K562 (cell line): ENCODE data around the gene RHBDL3. TPM values are rescaled to one million over a fixed set of nuclear protein-coding genes. Genes with fewer than 3 reads are reported as not detected.

Experiments used
- ATAC-seq: fragments of 200-7000 bp; cut with Tn5 transposase; 3 replicates; pipeline ENCODE4 v1.9.1; 2020; ENCODE audit warnings: moderate library complexity
- BruUV-seq: library from RNA; stranded (reverse); fragments of 400-500 nt; replicated peaks from 2 replicates; lab custom pipeline; 2021; lab: Mats Ljungman, UMichigan
- CTCF ChIA-PET: fragments of 300-600 bp; formaldehyde crosslinking; extraction: SDS; loops from one replicate; lab custom pipeline; 2021; ENCODE audit warnings: low intra/inter-chr PET ratio; lab: Yijun Ruan, JAX
- POLR2A ChIA-PET: fragments of 300-600, 350-650 bp; sonication (Branson Sonifier 250); formaldehyde crosslinking; extraction: SDS; loops from one replicate; lab custom pipeline; 2021; ENCODE audit warnings: antibody characterized with exemption, inconsistent platforms; lab: Yijun Ruan, JAX
- DNase-seq, 4 experiments: peaks; one replicate each; pipeline versions ENCODE4 v3.0.0 to v3.0.0-alpha.2; 2011 to 2018; ENCODE audit warnings: low spot score in 3 of 4, mixed read lengths in 3 of 4; ENCODE audit errors: extremely low read depth in 1 of 4
- FAIRE-seq: peaks from 2 replicates; lab custom pipeline; 2011; peaks lifted over from hg19 to GRCh38; lab: Jason Lieb, UNC
- H2AFZ ChIP-seq: 2 replicates; pipeline ENCODE4 v1.6.0; 2011; ENCODE audit warnings: low read depth, low read length, control low read depth, inconsistent platforms
- H3K27ac ChIP-seq: fragments of 200-600 bp; 3 replicates; pipeline ENCODE4 v1.8.0; 2011; ENCODE audit warnings: low read depth, mild to moderate bottlenecking, control low read depth, inconsistent platforms, low read length, moderate library complexity, mixed read lengths; ENCODE audit errors: extremely low read depth
- H3K27me3 ChIP-seq, 2 experiments: fragments of 300-600 bp in 1 of 2; 2 replicates in 1 of 2; 3 replicates in 1 of 2; pipeline versions ENCODE4 v1.6.0 to v1.8.0; 2011; ENCODE audit warnings: inconsistent platforms in 2 of 2, low read length in 2 of 2, mild to moderate bottlenecking in 1 of 2, mixed read lengths in 1 of 2, moderate library complexity in 1 of 2; ENCODE audit not compliant: control insufficient read depth in 2 of 2, insufficient read depth in 2 of 2
- H3K36me3 ChIP-seq: fragments of 300-600 bp; 3 replicates; pipeline ENCODE4 v1.8.0; 2011; ENCODE audit warnings: mild to moderate bottlenecking, low read length, inconsistent platforms; ENCODE audit not compliant: control insufficient read depth, insufficient read depth
- H3K4me1 ChIP-seq, 2 experiments: fragments of 200-600 bp in 1 of 2; replicated peaks in 1 of 2; 2 replicates in 1 of 2; 3 replicates in 1 of 2; pipeline versions ENCODE4 v1.5.1 to v1.8.0; 2011; ENCODE audit warnings: inconsistent platforms in 2 of 2, low read length in 2 of 2, mild to moderate bottlenecking in 1 of 2, mixed read lengths in 1 of 2, moderate library complexity in 1 of 2; ENCODE audit not compliant: control insufficient read depth in 2 of 2, insufficient read depth in 2 of 2
- H3K4me2 ChIP-seq: 2 replicates; pipeline ENCODE4 v1.6.1; 2011; ENCODE audit warnings: low read length, control low read depth, inconsistent platforms, mixed read lengths; ENCODE audit not compliant: insufficient read depth
- H3K4me3 ChIP-seq: fragments of 200-600 bp; sonication (generic), shearing (Covaris generic); 2 replicates; pipeline ENCODE4 v1.5.1; 2016; ENCODE audit warnings: control low read depth, inconsistent platforms
- H3K79me2 ChIP-seq: fragments of 200-600 bp; 3 replicates; pipeline ENCODE4 v1.8.0; 2011; ENCODE audit warnings: low read length, inconsistent platforms; ENCODE audit not compliant: control insufficient read depth, insufficient read depth
- H3K9ac ChIP-seq, 2 experiments: 2 replicates each; pipeline versions ENCODE4 v1.6.0 to v1.6.1; 2011; ENCODE audit warnings: low read depth in 2 of 2, low read length in 2 of 2, control low read depth in 1 of 2, inconsistent platforms in 1 of 2, mild to moderate bottlenecking in 1 of 2, mixed read lengths in 1 of 2; ENCODE audit not compliant: insufficient read depth in 1 of 2
- H3K9me1 ChIP-seq: one replicate; pipeline ENCODE4 v1.6.0; 2011; ENCODE audit warnings: inconsistent platforms, mild to moderate bottlenecking, low read length, moderate library complexity; ENCODE audit not compliant: control insufficient read depth, insufficient read depth
- H3K9me3 ChIP-seq: replicated peaks from 2 replicates; pipeline ENCODE4 v1.5.1; 2011; ENCODE audit warnings: low read depth, low read length, inconsistent platforms; ENCODE audit not compliant: control insufficient read depth, insufficient read depth
- H4K20me1 ChIP-seq: replicated peaks from 2 replicates; pipeline ENCODE4 v1.6.1; 2011; ENCODE audit warnings: low read length, inconsistent platforms, mixed read lengths; ENCODE audit not compliant: control insufficient read depth, insufficient read depth
- CC2D1A ChIP-seq: fragments of 450-650 bp; IDR thresholded peaks from 2 replicates; pipeline ENCODE4 v1.6.1; 2017; ENCODE audit warnings: mild to moderate bottlenecking
- CSDE1 ChIP-seq, 2 experiments: fragments of 450-650 bp; IDR thresholded peaks; 2 replicates each; pipeline ENCODE4 v1.6.1; 2016; ENCODE audit warnings: mild to moderate bottlenecking in 1 of 2
- ELF4 ChIP-seq: fragments of 450-650 bp; formaldehyde crosslinking; IDR thresholded peaks from 2 replicates; pipeline ENCODE4 v1.4.0; 2022; ENCODE audit warnings: missing genetic modification characterization
- FOS ChIP-seq: IDR thresholded peaks from 3 replicates; pipeline ENCODE4 v1.6.1; 2011; ENCODE audit not compliant: insufficient read length; ENCODE audit errors: extremely low read depth
- KHSRP ChIP-seq: fragments of 450-650 bp; IDR thresholded peaks from 2 replicates; pipeline ENCODE4 v1.6.1; 2017
- MEIS2 ChIP-seq: fragments of 450-650 bp; IDR thresholded peaks from 2 replicates; pipeline ENCODE4 v1.6.1; 2014; ENCODE audit warnings: mild to moderate bottlenecking; ENCODE audit not compliant: partially characterized antibody
- OTX1 ChIP-seq: fragments of 450-650 bp; formaldehyde crosslinking; IDR thresholded peaks from 2 replicates; pipeline ENCODE4 v1.4.0; 2022; ENCODE audit warnings: mild to moderate bottlenecking
- RAD21 ChIP-seq, 2 experiments: fragments of 250-450 bp in 1 of 2; fragments of 450-650 bp in 1 of 2; sonication (Bioruptor Pico) in 1 of 2; formaldehyde crosslinking in 1 of 2; IDR thresholded peaks in 1 of 2; conservative IDR thresholded peaks in 1 of 2; 2 replicates each; pipeline versions ENCODE4 v1.4.0 to v1.8.0; 2020 to 2022; ENCODE audit warnings: mild to moderate bottlenecking in 2 of 2, moderate library complexity in 1 of 2
- SMAD4 ChIP-seq: fragments of 250-450 bp; sonication (Bioruptor Pico); conservative IDR thresholded peaks from 2 replicates; pipeline ENCODE4 v1.8.0; 2021; ENCODE audit warnings: inconsistent platforms, mild to moderate bottlenecking, moderate library complexity
- XRCC3 ChIP-seq: fragments of 450-650 bp; IDR thresholded peaks from 2 replicates; pipeline ENCODE4 v1.6.1; 2017; ENCODE audit warnings: mild to moderate bottlenecking, moderate library complexity
- ZBTB2 ChIP-seq: fragments of 450-650 bp; IDR thresholded peaks from 2 replicates; pipeline ENCODE4 v1.6.1; 2016; ENCODE audit warnings: antibody characterized with exemption
- ZBTB43 ChIP-seq: sonication (generic); formaldehyde crosslinking; IDR thresholded peaks from 2 replicates; pipeline ENCODE4 v1.8.0; 2023; ENCODE audit warnings: mild to moderate bottlenecking, missing genetic modification reagents
- ZNF175 ChIP-seq: fragments of 200-800 bp; sonication (Bioruptor generic); IDR thresholded peaks from 2 replicates; pipeline ENCODE4 v1.6.1; 2016; ENCODE audit warnings: low read depth, mild to moderate bottlenecking, missing genetic modification characterization, missing compliant biosample characterization
- ZNF239 ChIP-seq: fragments of 250-450 bp; sonication (Bioruptor Pico); IDR thresholded peaks from 2 replicates; pipeline ENCODE4 v1.4.0; 2020; ENCODE audit warnings: mild to moderate bottlenecking
- ZNF324 ChIP-seq: fragments of 250-450 bp; sonication (Bioruptor Pico); IDR thresholded peaks from 2 replicates; pipeline ENCODE4 v1.4.0; 2020; ENCODE audit warnings: mild to moderate bottlenecking
- WGBS: fragments of 100-300 bp; shearing (Covaris generic); methylation state at CpG from one replicate; pipeline ENCODE4 v1.1.6; 2016; ENCODE audit warnings: low coverage, mixed read lengths; ENCODE audit not compliant: insufficient coverage; ENCODE audit errors: missing lambda C conversion rate; 5-methylcytosine and 5-hydroxymethylcytosine counted together
- in situ Hi-C: fragments of 300-500 bp; cut with MboI; formaldehyde crosslinking; loops from 4 replicates; pipeline ENCODE4 v1.15.0; 2018; ENCODE audit warnings: inconsistent platforms, mixed read lengths
- intact Hi-C: fragments of 100-400 bp; cut with micrococcal nuclease; formaldehyde crosslinking; loops from 2 replicates; pipeline ENCODE4 v1.14.2; 2022
- polyA plus RNA-seq, 8 experiments: library from polyadenylated mRNA; depleted of rRNA in 4 of 8; stranded (reverse) in 5 of 8; unstranded in 3 of 8; fragments of >200 nt; fragmentation: Nextera tagmentation in 2 of 8; fragmentation: Illumina TruSeq in 1 of 8; extraction: Ambion mirVana in 2 of 8; extraction: Trizol in 1 of 8; gene quantifications; 2 replicates each; pipeline versions ENCODE4 v1.2.1 to v1.2.3, GENCODE V29; 2011 to 2014; ENCODE audit warnings: inconsistent platforms in 1 of 8, missing spikeins in 1 of 8
- total RNA-seq, 7 experiments: library from RNA; depleted of rRNA in 6 of 7; stranded (reverse); fragments of >200 nt in 6 of 7; fragmentation: Illumina TruSeq in 2 of 7; extraction: Trizol in 2 of 7; gene quantifications; 2 replicates each; pipeline versions ENCODE4 v1.2.1 to v1.2.3, GENCODE V29; 2011 to 2021; ENCODE audit warnings: low replicate concordance in 1 of 7
- TF ChIP-seq, protein P1 (sequence below): IDR thresholded peaks from 2 replicates; pipeline ENCODE4 v1.6.1; 2012; ENCODE audit warnings: low read depth, low read length, improper control_type of control experiment, borderline replicate concordance

RHBDL3 gene
- total and polyA plus RNA-seq, 9 of the 15 experiments (the other 6 are each of a cell fraction or from before 2014, with no cell fraction given) = 0.06 to 0.31 (median 0.09) TPM; not detected in 4

DNA sequence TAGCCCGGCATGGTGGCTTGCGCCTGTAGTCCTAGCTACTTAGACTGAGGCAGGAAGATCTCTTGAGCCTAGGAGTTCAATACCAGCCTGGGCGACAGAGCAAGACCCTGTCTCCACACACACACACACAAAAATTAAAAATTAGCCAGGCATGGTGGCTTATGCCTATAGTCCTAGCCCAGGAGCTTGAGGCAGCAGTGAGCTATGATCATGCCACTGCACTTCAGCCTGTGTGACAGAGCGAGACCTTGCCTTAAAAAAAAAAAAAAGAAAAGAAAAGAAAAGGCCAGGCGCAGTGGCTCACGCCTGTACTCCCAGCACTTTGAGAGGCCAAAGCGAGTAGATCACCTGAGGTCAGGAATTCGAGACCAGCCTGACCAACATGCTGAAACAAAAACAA is 52.4 kb downstream of the RHBDL3 start:
- Histone ChIP-seq H3K27me3 (peaks cover 22 to 24% of the 10 kb centered on the region in 2 experiments), H3K4me3 (no peak overlapping the region), H3K36me3 (no peaks in the 10 kb centered on the region), H3K9me1 (no peaks in the 10 kb centered on the region), H3K4me1 (peaks cover 0 to 4% of the 10 kb centered on the region in 2 experiments; a peak in 2 of 5 replicates), H3K79me2 (no peaks in the 10 kb centered on the region), H3K9ac (no peak overlapping the region), H3K9me3 (no peaks in the 10 kb centered on the region), H4K20me1 (no peaks in the 10 kb centered on the region), H3K4me2 (no peak overlapping the region), H2AFZ (no peak overlapping the region), H3K27ac (no peak overlapping the region)
- no TSS peak for BruUV-seq
- intact Hi-C loops = no loop called here
- FAIRE-seq (no peak), ATAC-seq (no peak), DNase-seq (no peak)
- TF ChIP-seq FOS (no peak), ZBTB2 (no peak), OTX1 (CRISPR knock-in tag) (no peak), MEIS2 (no peak), ELF4 (CRISPR knock-in tag) (no peak), CC2D1A (no peak), ZNF324 (CRISPR knock-in tag) (no peak), ZNF239 (no peak), SMAD4 (CRISPR knock-in tag) (no peak), RAD21 (CRISPR knock-in tag; conservative IDR thresholded peaks at IDR 0.05 in 1 of 2, IDR thresholded peaks at IDR 0.05 in 1 of 2) (no peak), ZNF175 (CRISPR knock-in tag) (no peak), CSDE1 (IDR thresholded peaks at IDR 0.05) (no peak), XRCC3 (no peak), ZBTB43 (no peak), KHSRP (no peak)
- TF ChIP-seq, protein P1, sequence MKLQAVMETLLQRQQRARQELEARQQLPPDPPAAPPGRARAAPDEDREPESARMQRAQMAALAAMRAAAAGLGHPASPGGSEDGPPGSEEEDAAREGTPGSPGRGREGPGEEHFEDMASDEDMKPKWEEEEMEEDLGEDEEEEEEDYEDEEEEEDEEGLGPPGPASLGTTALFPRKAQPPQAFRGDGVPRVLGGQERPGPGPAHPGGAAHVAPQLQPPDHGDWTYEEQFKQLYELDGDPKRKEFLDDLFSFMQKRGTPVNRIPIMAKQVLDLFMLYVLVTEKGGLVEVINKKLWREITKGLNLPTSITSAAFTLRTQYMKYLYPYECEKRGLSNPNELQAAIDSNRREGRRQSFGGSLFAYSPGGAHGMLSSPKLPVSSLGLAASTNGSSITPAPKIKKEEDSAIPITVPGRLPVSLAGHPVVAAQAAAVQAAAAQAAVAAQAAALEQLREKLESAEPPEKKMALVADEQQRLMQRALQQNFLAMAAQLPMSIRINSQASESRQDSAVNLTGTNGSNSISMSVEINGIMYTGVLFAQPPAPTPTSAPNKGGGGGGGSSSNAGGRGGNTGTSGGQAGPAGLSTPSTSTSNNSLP = no peak
- ChIA-PET POLR2A (no interaction called here), CTCF (interaction anchor here (3.3 kb wide), 1 partner anchor 65 kb away, joined by 30 read pairs; no protein-coding TSS in a partner anchor)
- 40% methylated on average over 5 of the region's 8 CpGs for WGBS
- in situ Hi-C loops = loop anchor here (5.0 kb wide), 1 partner anchor 71 kb away; no protein-coding TSS in a partner anchor
